Gastrocnemius medialis (tissue), 4 donors: ENCODE data around the gene ENDOD1. TPM values are rescaled to one million over a fixed set of nuclear protein-coding genes. Genes with fewer than 3 reads are reported as not detected.
A peak's percentile ranks its signal among the peaks of the same experiment; 100 is the strongest.

ENCODE experiments used
- ATAC-seq, 2 donors: fragments of 150-250 bp; one replicate each; pipeline ENCODE4 v1.9.1; 2016
- DNase-seq, 2 donors: peaks; one replicate each; pipeline ENCODE4 v3.0.0-alpha.2; 2019
- H3K27ac ChIP-seq, 4 donors: fragments of 200-600 bp; sonication (generic); 1 replicate in 1 of 4; 2 replicates in 3 of 4; pipeline ENCODE4 v1.5.1; 2016 to 2018; ENCODE audit warnings: mild to moderate bottlenecking in 2 of 4, moderate library complexity in 1 of 4
- H3K27me3 ChIP-seq, 3 donors: fragments of 200-600 bp; sonication (generic) in 2 of 3; 1 replicate in 1 of 3; 2 replicates in 2 of 3; pipeline versions ENCODE4 v1.5.1 to v1.6.0; 2016 to 2019; ENCODE audit warnings: mild to moderate bottlenecking in 1 of 3, moderate library complexity in 1 of 3
- H3K36me3 ChIP-seq, 2 donors: fragments of 200-600 bp; sonication (generic) in 1 of 2; one replicate each; pipeline ENCODE4 v1.5.1; 2017 to 2018
- H3K4me1 ChIP-seq, 2 donors: fragments of 200-600 bp; sonication (generic) in 1 of 2; one replicate each; pipeline ENCODE4 v1.5.1; 2016 to 2017; ENCODE audit warnings: mild to moderate bottlenecking in 2 of 2
- H3K4me3 ChIP-seq, 4 donors: fragments of 200-600 bp; sonication (generic) in 3 of 4; 1 replicate in 1 of 4; 2 replicates in 3 of 4; pipeline ENCODE4 v1.5.1; 2016 to 2019; ENCODE audit warnings: mild to moderate bottlenecking in 2 of 4
- H3K9me3 ChIP-seq, 3 donors: fragments of 200-600 bp; sonication (generic) in 2 of 3; 1 replicate in 1 of 3; 2 replicates in 2 of 3; pipeline ENCODE4 v1.5.1; 2016 to 2019
- CTCF ChIP-seq, 5 experiments: fragments of 450-650 bp in 3 of 5; fragments of 200-600 bp in 2 of 5; sonication (generic) in 2 of 5; IDR thresholded peaks in 4 of 5; conservative IDR thresholded peaks in 1 of 5; 1 replicate in 4 of 5; 2 replicates in 1 of 5; pipeline ENCODE4 v1.5.1; 2016 to 2019; ENCODE audit warnings: antibody characterized with exemption in 5 of 5, mild to moderate bottlenecking in 3 of 5, moderate library complexity in 3 of 5
- POLR2A ChIP-seq, 2 donors: fragments of 450-650 bp; IDR thresholded peaks; one replicate each; pipeline ENCODE4 v1.6.1; 2017; ENCODE audit warnings: antibody characterized with exemption in 2 of 2, mild to moderate bottlenecking in 2 of 2, moderate library complexity in 2 of 2
- in situ Hi-C, 4 donors: fragments of 200-750 bp; cut with MboI; loops; one replicate each; pipeline versions ENCODE4 v1.15.0 to v1.8.0; 2017; ENCODE audit warnings: low sequenced_read_pairs in 4 of 4
- intact Hi-C: fragments of 100-400 bp; cut with DNase I; formaldehyde crosslinking; loops from one replicate; pipeline ENCODE4 v1.15.1; 2023; ENCODE audit warnings: low total_unique reads
- total RNA-seq, 4 donors: library from RNA; depleted of rRNA; stranded (reverse); fragments of >200 nt; gene quantifications; one replicate each; pipeline versions ENCODE4 v1.1.0 to v1.2.3, GENCODE V29; 2016

ENDOD1 gene
- total RNA-seq = 10 to 100 TPM; 17.5 to 35.2 (median 27.6) TPM

- peak within 1 kb of the TSS; percentile 84 to 97 (median 89) for H3K27ac ChIP-seq
- in situ Hi-C loops = loop anchor here in 1 of 4 donors (25.0 kb wide), 1 partner anchor 328 kb away; the partner anchor contains the start of gene AMOTL1
- peak; percentile 59 to 72 for DNase-seq
- TF ChIP-seq CTCF (IDR thresholded peaks at IDR 0.05 in 4 of 5, conservative IDR thresholded peaks at IDR 0.05 in 1 of 5) = peak in 4 of 5 experiments; percentile 11 to 26 (median 16)
- peak; percentile 84 to 88 for TF ChIP-seq POLR2A (IDR thresholded peaks at IDR 0.05)
- ATAC-seq = peak; percentile 86 to 87
- peaks cover 38 to 42% of the 10 kb centered on the region in 2 donors for H3K4me1 ChIP-seq
- H3K9me3 ChIP-seq = no peaks in the 10 kb centered on the region
- no peaks in the 10 kb centered on the region for H3K36me3 ChIP-seq
- H3K27me3 ChIP-seq = no peaks in the 10 kb centered on the region
- peak within 1 kb of the TSS; percentile 69 to 97 (median 74) for H3K4me3 ChIP-seq
- intact Hi-C loops = loop anchor here (1.0 to 10.0 kb wide), 3 partner anchors 22 to 325 kb away; partner anchors contain the start of gene AMOTL1
Measured at GRCh38 chr11:95089620-95090542, at the start of gene ENDOD1. ENDOD1 (plus strand) TSS chr11:95089846; CDS start chr11:95089928, 82 bp downstream.

GRCh38 chr11:95042239-95042638 lies 47.4 kb upstream of the ENDOD1 start:
- no peaks in the 10 kb centered on the region for H3K9me3 ChIP-seq
- peaks cover 0 to 9% (median 4%) of the 10 kb centered on the region in 3 donors for H3K27me3 ChIP-seq
- ATAC-seq (no peak), DNase-seq (no peak)
- TF ChIP-seq POLR2A (IDR thresholded peaks at IDR 0.05) (no peak), CTCF (IDR thresholded peaks at IDR 0.05 in 4 of 5, conservative IDR thresholded peaks at IDR 0.05 in 1 of 5) (no peak)
- H3K4me1 ChIP-seq = no peaks in the 10 kb centered on the region
- in situ Hi-C loops (no loop called here), intact Hi-C loops (no loop called here)
- H3K36me3 ChIP-seq = no peaks in the 10 kb centered on the region
- no peak overlapping the region for H3K4me3 ChIP-seq
- H3K27ac ChIP-seq = no peak overlapping the region

- H3K4me3 ChIP-seq = no peak overlapping the region
- no peak for TF ChIP-seq CTCF (IDR thresholded peaks at IDR 0.05 in 4 of 5, conservative IDR thresholded peaks at IDR 0.05 in 1 of 5)
- no peak for TF ChIP-seq POLR2A (IDR thresholded peaks at IDR 0.05)
- no peaks in the 10 kb centered on the region for H3K9me3 ChIP-seq
- H3K27me3 ChIP-seq = peaks cover 0 to 4% (median 3%) of the 10 kb centered on the region in 3 donors
- intact Hi-C loops = no loop called here
- no peak for ATAC-seq
- DNase-seq = no peak
- no peaks in the 10 kb centered on the region for H3K4me1 ChIP-seq
- no peak overlapping the region for H3K27ac ChIP-seq
- no peaks in the 10 kb centered on the region for H3K36me3 ChIP-seq
- in situ Hi-C loops = no loop called here
Measured at GRCh38 chr11:95042906-95043305, 46.7 kb upstream of the ENDOD1 start.

GRCh38 chr11:95044010-95044409 lies 45.6 kb upstream of the ENDOD1 start:
- in situ Hi-C loops = no loop called here

More at GRCh38 chr11:95044010-95044409, 45.6 kb upstream of the ENDOD1 start:
- no peaks in the 10 kb centered on the region for H3K36me3 ChIP-seq
- no peaks in the 10 kb centered on the region for H3K4me1 ChIP-seq
- intact Hi-C loops = no loop called here
- no peak for DNase-seq
- H3K27ac ChIP-seq = no peak overlapping the region
- TF ChIP-seq CTCF (IDR thresholded peaks at IDR 0.05 in 4 of 5, conservative IDR thresholded peaks at IDR 0.05 in 1 of 5) (no peak), POLR2A (IDR thresholded peaks at IDR 0.05) (no peak)
- no peak overlapping the region for H3K4me3 ChIP-seq
- H3K9me3 ChIP-seq = no peaks in the 10 kb centered on the region
- H3K27me3 ChIP-seq = peaks cover 0 to 4% (median 0%) of the 10 kb centered on the region in 3 donors
- ATAC-seq = no peak
